ENCODE measurements around the gene RNASE7.

The RNASE7 gene

GRCh38 chr14:21086908-21087293 is 44.7 kb downstream of the RNASE7 start:
- DNase-seq (ENCODE audit: low read depth, low spot score) = no peak

DNA sequence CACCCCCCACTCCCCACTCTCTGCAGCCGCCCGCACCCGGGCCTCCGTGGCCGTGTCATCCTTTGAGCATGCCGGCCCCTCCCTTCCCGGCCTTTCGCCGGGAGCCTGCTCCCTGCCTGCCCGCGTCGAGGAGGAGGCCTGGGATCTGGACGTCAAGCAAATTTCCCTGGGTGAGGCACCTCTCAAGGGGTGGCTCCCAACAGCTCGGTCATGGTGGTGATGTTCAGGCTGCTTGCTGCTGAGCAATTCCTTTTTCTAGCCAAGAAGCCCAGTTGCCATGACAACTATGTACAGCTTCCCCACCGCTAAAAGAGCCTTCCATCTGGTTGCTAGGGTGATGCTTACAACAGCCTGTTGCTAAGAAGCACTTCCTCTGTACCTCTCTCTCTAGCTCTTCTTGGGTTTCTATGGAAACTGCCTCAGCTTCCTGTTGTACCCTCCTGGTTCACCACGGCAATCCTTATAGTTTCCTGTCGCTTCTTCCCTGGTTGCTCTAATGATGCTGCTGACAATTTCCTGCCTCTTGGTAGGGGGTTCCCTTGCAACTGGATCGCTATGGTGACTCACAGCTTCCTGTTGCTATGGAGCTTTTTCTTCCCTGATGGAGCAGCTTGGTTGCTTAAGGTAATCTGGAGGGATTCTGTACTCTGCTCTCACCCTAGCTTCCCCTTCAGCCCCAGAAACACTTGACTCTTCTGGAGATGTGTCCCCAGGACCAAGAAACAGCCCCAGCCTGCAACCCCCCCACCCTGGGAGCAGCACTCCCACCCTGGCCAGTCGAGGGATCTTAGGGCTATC is 45.3 kb downstream of the RNASE7 start:
- peak; percentile 93 for DNase-seq (ENCODE audit: low read depth, low spot score)

GRCh38 chr14:21088687-21089086 is 46.5 kb downstream of the RNASE7 start:
- no peak for DNase-seq (ENCODE audit: low read depth, low spot score)

GRCh38 chr14:21089271-21089670 is 47.1 kb downstream of the RNASE7 start:
- DNase-seq (ENCODE audit: low read depth, low spot score) = no peak

GRCh38 chr14:21089877-21090193 is 47.7 kb downstream of the RNASE7 start:
- no peak for DNase-seq (ENCODE audit: low read depth, low spot score)

- peak; percentile 24 for DNase-seq (ENCODE audit: low read depth, low spot score)
Measured at GRCh38 chr14:21090194-21090939, 48.2 kb downstream of the RNASE7 start.

DNA sequence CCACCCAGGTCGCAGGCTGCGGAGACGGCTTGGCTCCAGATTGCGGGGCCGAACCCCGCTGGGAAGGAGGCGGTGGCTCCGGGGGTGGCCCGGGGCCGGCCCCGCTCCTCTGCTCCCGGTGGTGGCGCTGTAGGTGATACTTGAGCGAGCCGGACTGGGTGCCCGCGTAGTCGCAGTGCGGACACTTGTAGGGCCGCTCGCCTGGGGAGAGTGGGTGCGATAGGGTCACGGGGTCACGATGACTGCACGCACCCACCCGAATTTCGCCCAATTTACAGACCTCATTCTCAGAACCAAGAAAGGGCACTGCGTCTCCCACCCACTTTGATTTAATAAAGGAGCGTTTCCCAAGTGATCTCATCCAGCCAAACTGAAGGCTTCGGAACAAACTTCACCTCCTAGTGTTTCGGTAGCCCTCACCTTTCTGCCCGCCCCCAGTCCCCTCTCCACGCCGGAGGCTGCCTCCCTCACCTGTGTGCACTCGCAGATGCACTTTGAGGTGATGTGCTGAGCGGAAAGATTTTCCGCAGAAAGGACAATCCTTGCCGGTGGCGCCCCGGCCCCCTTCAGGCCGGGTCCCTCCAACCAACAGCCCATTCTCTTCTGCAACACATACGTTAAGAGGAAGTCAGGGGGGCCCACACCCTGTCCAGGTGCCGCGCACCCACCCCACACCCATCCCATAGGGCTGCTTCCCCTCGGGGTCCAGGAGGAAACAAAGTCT is 48.9 kb downstream of the RNASE7 start:
- no peak for DNase-seq (ENCODE audit: low read depth, low spot score)

- DNase-seq (ENCODE audit: low read depth, low spot score) = no peak
Measured at GRCh38 chr14:21091821-21092272, 49.7 kb downstream of the RNASE7 start.

DNA sequence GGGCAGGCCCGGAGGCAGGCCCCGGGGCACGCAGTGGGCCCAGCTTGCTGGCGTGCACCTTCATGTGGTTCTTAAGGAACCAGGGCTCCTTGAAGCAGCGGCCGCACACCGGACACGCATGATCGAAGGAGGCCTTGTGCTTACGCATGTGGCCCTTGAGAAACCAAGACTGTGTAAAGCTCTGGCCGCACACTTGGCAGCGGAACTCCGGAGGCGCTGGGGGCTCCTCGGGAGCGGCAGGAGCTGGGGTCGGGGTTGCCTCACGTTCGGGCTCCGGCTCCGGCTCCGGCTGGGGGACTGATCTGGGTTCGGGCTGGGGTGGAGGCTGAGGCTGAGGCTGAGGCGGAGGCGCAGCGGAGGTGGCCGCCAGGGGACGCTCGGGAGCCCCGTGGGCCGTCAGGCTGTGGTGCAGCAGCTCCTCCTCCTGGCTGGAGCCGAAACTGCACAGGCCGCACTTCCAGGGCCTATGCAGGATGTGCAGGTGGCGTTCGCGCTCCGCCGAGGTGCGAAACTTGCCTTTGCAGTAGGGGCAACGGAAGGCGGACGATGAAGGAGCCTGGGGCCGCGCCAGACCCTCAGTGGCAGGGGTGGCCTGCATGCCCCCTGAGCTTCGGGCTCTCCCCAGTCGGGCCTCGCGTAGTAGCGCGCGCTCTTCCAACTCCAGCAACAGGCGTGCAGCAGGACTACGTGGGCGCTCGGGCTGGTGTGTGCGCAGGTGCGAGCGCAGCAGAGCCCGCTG is 50.3 kb downstream of the RNASE7 start:
- peak; percentile 91 for DNase-seq (ENCODE audit: low read depth, low spot score)

GRCh38 chr14:21093018-21093417 is 50.9 kb downstream of the RNASE7 start:
- DNase-seq (ENCODE audit: low read depth, low spot score) = no peak

Measured in astrocyte of the hippocampus (primary cell).